NCI-H526 treated with DMSO at 0.1 percent for 48 hours (cell line): Measurements from ENCODE around the gene FAM72A.
"Not testable (repeated sequence)": the region's sequence is repeated elsewhere in the genome, so short reads cannot be mapped to it uniquely, and the experiment has no call there.

ENCODE experiments used
- DNase-seq: peaks from one replicate; lab custom pipeline; 2025; lab: John Stamatoyannopoulos, UW

FAM72A gene

GRCh38 chr1:206215600-206216392, 13.2 kb upstream of the FAM72A start:
- DNase-seq = not testable (repeated sequence)

GRCh38 chr1:206210802-206211201, 8.2 kb upstream of the FAM72A start:
- DNase-seq = not testable (repeated sequence)

GRCh38 chr1:206205569-206205968, 2.9 kb upstream of the FAM72A start:
- not testable (repeated sequence) for DNase-seq

- not testable (repeated sequence) for DNase-seq
These were observed 2.2 kb upstream of the FAM72A start for GRCh38 chr1:206204871-206205270.

GRCh38 chr1:206204159-206204511, 1.5 kb upstream of the FAM72A start:
- DNase-seq = not testable (repeated sequence)

GRCh38 chr1:206203364-206204158, 922 bp upstream of the FAM72A start, which contains the start of gene SRGAP2:
Gene SRGAP2 (plus strand): TSS chr1:206203541. CDS start chr1:206205971, 2,430 bp downstream.
- DNase-seq = not testable (repeated sequence)

GRCh38 chr1:206196748-206197424, 5.8 kb downstream of the FAM72A start:
- not testable (repeated sequence) for DNase-seq

- DNase-seq = not testable (repeated sequence)
These were observed 7.5 kb downstream of the FAM72A start for GRCh38 chr1:206195182-206195581.

GRCh38 chr1:206186826-206187225, 15.8 kb downstream of the FAM72A start:
- not testable (repeated sequence) for DNase-seq

- DNase-seq = not testable (repeated sequence)
These were observed 16.9 kb downstream of the FAM72A start for GRCh38 chr1:206185778-206186177.

- DNase-seq = not testable (repeated sequence)
These were observed 18.9 kb downstream of the FAM72A start for GRCh38 chr1:206183788-206184187.

- DNase-seq = not testable (repeated sequence)
These were observed 20.0 kb downstream of the FAM72A start for GRCh38 chr1:206182368-206183317.

GRCh38 chr1:206179666-206180065, 23.0 kb downstream of the FAM72A start:
- DNase-seq = not testable (repeated sequence)

GRCh38 chr1:206178061-206178989, 24.3 kb downstream of the FAM72A start:
- not testable (repeated sequence) for DNase-seq

- DNase-seq = not testable (repeated sequence)
These were observed 26.5 kb downstream of the FAM72A start for GRCh38 chr1:206176114-206176502.

GRCh38 chr1:206175459-206176113, 27.1 kb downstream of the FAM72A start:
- DNase-seq = not testable (repeated sequence)

GRCh38 chr1:206174182-206174868, 28.3 kb downstream of the FAM72A start:
- not testable (repeated sequence) for DNase-seq

GRCh38 chr1:206173110-206173719, 29.4 kb downstream of the FAM72A start:
- not testable (repeated sequence) for DNase-seq
